ENCODE measurements around the gene MIPEP. TPM values are rescaled to one million over a fixed set of nuclear protein-coding genes. Genes with fewer than 3 reads are reported as not detected.
"Not testable (repeated sequence)": the region's sequence is repeated elsewhere in the genome, so short reads cannot be mapped to it uniquely, and the experiment has no call there.

The MIPEP gene
- total and polyA plus RNA-seq, 10 of the 15 experiments (the other 5 are each of a cell fraction or from before 2014, with no cell fraction given): 15.6 to 56.2 (median 29.8) TPM

DNA sequence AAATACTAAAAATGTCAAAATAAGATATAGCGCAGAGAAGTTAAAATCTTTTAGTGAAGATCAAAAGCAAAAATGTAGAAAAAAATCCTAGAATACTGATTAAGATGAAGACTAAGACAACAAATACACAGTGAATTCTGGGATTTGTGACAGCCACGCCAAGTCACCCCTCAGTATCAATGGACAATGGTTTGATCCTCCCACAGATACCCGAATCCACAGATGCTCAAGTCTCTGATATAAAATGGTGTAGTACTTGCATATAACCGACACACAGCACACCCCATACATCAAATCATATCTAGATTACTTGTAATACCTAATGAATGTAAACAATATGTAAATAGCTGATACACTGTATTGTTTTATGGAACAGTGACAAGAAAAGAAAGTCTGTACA is 5.9 kb downstream of the MIPEP start (continued):
- TF ChIP-seq, protein P1, sequence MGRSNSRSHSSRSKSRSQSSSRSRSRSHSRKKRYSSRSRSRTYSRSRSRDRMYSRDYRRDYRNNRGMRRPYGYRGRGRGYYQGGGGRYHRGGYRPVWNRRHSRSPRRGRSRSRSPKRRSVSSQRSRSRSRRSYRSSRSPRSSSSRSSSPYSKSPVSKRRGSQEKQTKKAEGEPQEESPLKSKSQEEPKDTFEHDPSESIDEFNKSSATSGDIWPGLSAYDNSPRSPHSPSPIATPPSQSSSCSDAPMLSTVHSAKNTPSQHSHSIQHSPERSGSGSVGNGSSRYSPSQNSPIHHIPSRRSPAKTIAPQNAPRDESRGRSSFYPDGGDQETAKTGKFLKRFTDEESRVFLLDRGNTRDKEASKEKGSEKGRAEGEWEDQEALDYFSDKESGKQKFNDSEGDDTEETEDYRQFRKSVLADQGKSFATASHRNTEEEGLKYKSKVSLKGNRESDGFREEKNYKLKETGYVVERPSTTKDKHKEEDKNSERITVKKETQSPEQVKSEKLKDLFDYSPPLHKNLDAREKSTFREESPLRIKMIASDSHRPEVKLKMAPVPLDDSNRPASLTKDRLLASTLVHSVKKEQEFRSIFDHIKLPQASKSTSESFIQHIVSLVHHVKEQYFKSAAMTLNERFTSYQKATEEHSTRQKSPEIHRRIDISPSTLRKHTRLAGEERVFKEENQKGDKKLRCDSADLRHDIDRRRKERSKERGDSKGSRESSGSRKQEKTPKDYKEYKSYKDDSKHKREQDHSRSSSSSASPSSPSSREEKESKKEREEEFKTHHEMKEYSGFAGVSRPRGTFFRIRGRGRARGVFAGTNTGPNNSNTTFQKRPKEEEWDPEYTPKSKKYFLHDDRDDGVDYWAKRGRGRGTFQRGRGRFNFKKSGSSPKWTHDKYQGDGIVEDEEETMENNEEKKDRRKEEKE (IDR thresholded peaks at IDR 0.05): no peak
- TF ChIP-seq PML (IDR thresholded peaks at IDR 0.05; ENCODE audit: low read length): no peak
- TF ChIP-seq, protein P2, sequence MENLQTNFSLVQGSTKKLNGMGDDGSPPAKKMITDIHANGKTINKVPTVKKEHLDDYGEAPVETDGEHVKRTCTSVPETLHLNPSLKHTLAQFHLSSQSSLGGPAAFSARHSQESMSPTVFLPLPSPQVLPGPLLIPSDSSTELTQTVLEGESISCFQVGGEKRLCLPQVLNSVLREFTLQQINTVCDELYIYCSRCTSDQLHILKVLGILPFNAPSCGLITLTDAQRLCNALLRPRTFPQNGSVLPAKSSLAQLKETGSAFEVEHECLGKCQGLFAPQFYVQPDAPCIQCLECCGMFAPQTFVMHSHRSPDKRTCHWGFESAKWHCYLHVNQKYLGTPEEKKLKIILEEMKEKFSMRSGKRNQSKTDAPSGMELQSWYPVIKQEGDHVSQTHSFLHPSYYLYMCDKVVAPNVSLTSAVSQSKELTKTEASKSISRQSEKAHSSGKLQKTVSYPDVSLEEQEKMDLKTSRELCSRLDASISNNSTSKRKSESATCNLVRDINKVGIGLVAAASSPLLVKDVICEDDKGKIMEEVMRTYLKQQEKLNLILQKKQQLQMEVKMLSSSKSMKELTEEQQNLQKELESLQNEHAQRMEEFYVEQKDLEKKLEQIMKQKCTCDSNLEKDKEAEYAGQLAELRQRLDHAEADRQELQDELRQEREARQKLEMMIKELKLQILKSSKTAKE (IDR thresholded peaks at IDR 0.05; ENCODE audit: low read depth, poor library complexity, severe bottlenecking): no peak
- no peak for TF ChIP-seq SMAD1 (IDR thresholded peaks at IDR 0.05; ENCODE audit: low read depth, partially characterized antibody)
- no peak for TF ChIP-seq SRF (IDR thresholded peaks at IDR 0.05; ENCODE audit: low read depth in 2 of 2, low read length in 2 of 2)
- no peak for TF ChIP-seq NRF1 (conservative IDR thresholded peaks at IDR 0.05; ENCODE audit: low read depth, low read length)
- TF ChIP-seq, protein P3, sequence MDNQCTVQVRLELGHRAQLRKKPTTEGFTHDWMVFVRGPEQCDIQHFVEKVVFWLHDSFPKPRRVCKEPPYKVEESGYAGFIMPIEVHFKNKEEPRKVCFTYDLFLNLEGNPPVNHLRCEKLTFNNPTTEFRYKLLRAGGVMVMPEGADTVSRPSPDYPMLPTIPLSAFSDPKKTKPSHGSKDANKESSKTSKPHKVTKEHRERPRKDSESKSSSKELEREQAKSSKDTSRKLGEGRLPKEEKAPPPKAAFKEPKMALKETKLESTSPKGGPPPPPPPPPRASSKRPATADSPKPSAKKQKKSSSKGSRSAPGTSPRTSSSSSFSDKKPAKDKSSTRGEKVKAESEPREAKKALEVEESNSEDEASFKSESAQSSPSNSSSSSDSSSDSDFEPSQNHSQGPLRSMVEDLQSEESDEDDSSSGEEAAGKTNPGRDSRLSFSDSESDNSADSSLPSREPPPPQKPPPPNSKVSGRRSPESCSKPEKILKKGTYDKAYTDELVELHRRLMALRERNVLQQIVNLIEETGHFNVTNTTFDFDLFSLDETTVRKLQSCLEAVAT (IDR thresholded peaks at IDR 0.05): no peak
- TF ChIP-seq ASH2L (IDR thresholded peaks at IDR 0.05; ENCODE audit: borderline replicate concordance, low read depth): no peak
- TF ChIP-seq CREB1 (IDR thresholded peaks at IDR 0.05; ENCODE audit: low read depth): no peak
- TF ChIP-seq SUZ12 (IDR thresholded peaks at IDR 0.05; ENCODE audit: unreplicated experiment): no peak
- TF ChIP-seq CEBPB (IDR thresholded peaks at IDR 0.05; ENCODE audit: borderline replicate concordance in 1 of 2, low read depth in 2 of 2, low read length in 2 of 2): no peak
- no peak for TF ChIP-seq CBFB (IDR thresholded peaks at IDR 0.05; ENCODE audit: low read depth)
- TF ChIP-seq, protein P4, sequence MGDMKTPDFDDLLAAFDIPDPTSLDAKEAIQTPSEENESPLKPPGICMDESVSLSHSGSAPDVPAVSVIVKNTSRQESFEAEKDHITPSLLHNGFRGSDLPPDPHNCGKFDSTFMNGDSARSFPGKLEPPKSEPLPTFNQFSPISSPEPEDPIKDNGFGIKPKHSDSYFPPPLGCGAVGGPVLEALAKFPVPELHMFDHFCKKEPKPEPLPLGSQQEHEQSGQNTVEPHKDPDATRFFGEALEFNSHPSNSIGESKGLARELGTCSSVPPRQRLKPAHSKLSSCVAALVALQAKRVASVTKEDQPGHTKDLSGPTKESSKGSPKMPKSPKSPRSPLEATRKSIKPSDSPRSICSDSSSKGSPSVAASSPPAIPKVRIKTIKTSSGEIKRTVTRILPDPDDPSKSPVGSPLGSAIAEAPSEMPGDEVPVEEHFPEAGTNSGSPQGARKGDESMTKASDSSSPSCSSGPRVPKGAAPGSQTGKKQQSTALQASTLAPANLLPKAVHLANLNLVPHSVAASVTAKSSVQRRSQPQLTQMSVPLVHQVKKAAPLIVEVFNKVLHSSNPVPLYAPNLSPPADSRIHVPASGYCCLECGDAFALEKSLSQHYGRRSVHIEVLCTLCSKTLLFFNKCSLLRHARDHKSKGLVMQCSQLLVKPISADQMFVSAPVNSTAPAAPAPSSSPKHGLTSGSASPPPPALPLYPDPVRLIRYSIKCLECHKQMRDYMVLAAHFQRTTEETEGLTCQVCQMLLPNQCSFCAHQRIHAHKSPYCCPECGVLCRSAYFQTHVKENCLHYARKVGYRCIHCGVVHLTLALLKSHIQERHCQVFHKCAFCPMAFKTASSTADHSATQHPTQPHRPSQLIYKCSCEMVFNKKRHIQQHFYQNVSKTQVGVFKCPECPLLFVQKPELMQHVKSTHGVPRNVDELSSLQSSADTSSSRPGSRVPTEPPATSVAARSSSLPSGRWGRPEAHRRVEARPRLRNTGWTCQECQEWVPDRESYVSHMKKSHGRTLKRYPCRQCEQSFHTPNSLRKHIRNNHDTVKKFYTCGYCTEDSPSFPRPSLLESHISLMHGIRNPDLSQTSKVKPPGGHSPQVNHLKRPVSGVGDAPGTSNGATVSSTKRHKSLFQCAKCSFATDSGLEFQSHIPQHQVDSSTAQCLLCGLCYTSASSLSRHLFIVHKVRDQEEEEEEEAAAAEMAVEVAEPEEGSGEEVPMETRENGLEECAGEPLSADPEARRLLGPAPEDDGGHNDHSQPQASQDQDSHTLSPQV (IDR thresholded peaks at IDR 0.05): no peak

DNA sequence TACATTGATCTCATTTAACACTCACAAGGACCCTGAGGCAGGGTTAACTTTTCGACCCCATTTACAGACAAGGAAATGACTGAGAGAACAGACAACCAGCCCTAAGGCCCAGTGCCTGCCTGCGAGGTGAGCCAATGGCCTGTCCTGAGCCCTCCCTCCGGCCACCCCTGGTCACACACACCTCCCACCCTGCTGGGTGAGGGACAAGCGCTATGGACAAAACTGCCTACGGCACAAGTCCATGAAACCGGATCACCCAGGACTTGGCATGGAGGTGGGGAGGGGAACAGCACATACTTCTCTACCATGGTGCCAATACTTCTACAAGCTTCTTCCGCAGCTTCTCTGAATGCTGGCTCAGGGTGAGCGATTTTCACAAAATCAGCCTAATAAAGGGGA is 7.8 kb downstream of the MIPEP start:
- H3K4me1 ChIP-seq (ENCODE audit: control insufficient read depth, insufficient read depth, low read length); DNase-seq (ENCODE audit: low read depth, low spot score); RAD21 ChIA-PET (ENCODE audit: unreplicated experiment); H3K4me3 ChIP-seq; H2AFZ ChIP-seq (ENCODE audit: control insufficient read depth, low read depth, low read length); H4K20me1 ChIP-seq (ENCODE audit: control insufficient read depth, insufficient read depth); H3K79me2 ChIP-seq (ENCODE audit: control insufficient read depth, insufficient read depth, low read length); BruUV-seq (replicated peaks); H3K27me3 ChIP-seq (replicated peaks in 1 of 2; ENCODE audit: control insufficient read depth in 2 of 2, insufficient read depth in 2 of 2, low read length in 1 of 2); H3K36me3 ChIP-seq (ENCODE audit: control insufficient read depth in 2 of 2, insufficient read depth in 2 of 2, low read length in 1 of 2); intact Hi-C loops (cut with micrococcal nuclease; ENCODE audit: unreplicated experiment); ATAC-seq; H3K9ac ChIP-seq (ENCODE audit: control insufficient read depth, insufficient read depth, low read length); in situ Hi-C loops (cut with MboI); H3K4me2 ChIP-seq (ENCODE audit: control insufficient read depth, insufficient read depth); SMC1A ChIA-PET (ENCODE audit: uncharacterized antibody, unreplicated experiment); FAIRE-seq; H3K9me3 ChIP-seq (replicated peaks; ENCODE audit: control insufficient read depth, insufficient read depth, low read length); POLR2A ChIA-PET; H3K27ac ChIP-seq (ENCODE audit: control insufficient read depth, insufficient read depth): not testable (repeated sequence)
- 88% methylated on average over 8 of the region's 8 CpGs for WGBS (ENCODE audit: insufficient coverage, insufficient replicate concordance, low lambda C conversion rate, missing lambda C conversion rate)
- CTCF ChIA-PET: interaction anchor here (0.6 kb wide), 2 partner anchors 125 to 279 kb away, joined by 3 to 4 read pairs; partner anchors contain the start of gene SPATA13

All from GM12878 (cell line).